Heart right ventricle (tissue), 16 donors: ENCODE data around the gene SLC25A21. TPM values are rescaled to one million over a fixed set of nuclear protein-coding genes. Genes with fewer than 3 reads are reported as not detected.

ENCODE experiments used
- ATAC-seq, 8 donors: fragments of 200-7000 bp; cut with Tn5 transposase; one replicate each; pipeline ENCODE4 v1.9.1; 2020; ENCODE audit warnings: mild to moderate bottlenecking in 8 of 8, moderate library complexity in 8 of 8, moderate number of reproducible peaks in 1 of 8
- DNase-seq, 2 donors: peaks; one replicate each; pipeline ENCODE4 v3.0.0-alpha.2; 2020
- H3K27ac ChIP-seq, 10 donors: fragments of 200-600 bp; sonication (generic) in 2 of 10; one replicate each; pipeline versions ENCODE4 v1.5.0 to v1.8.0; 2020 to 2022; ENCODE audit warnings: mild to moderate bottlenecking in 3 of 10
- H3K27me3 ChIP-seq, 7 donors: fragments of 200-600 bp; one replicate each; pipeline ENCODE4 v1.8.0; 2021 to 2022; ENCODE audit warnings: mild to moderate bottlenecking in 2 of 7
- H3K36me3 ChIP-seq, 9 donors: fragments of 200-600 bp; sonication (generic) in 1 of 9; one replicate each; pipeline versions ENCODE4 v1.5.0 to v1.8.0; 2020 to 2022; ENCODE audit warnings: mild to moderate bottlenecking in 2 of 9
- H3K4me1 ChIP-seq, 9 donors: fragments of 200-600 bp; sonication (generic) in 1 of 9; one replicate each; pipeline versions ENCODE4 v1.5.0 to v1.8.0; 2020 to 2022; ENCODE audit warnings: mild to moderate bottlenecking in 4 of 9
- H3K4me3 ChIP-seq, 10 donors: fragments of 200-600 bp; sonication (generic) in 2 of 10; one replicate each; pipeline versions ENCODE4 v1.5.0 to v1.8.0; 2020 to 2022; ENCODE audit warnings: mild to moderate bottlenecking in 7 of 10, moderate library complexity in 2 of 10
- H3K9me3 ChIP-seq, 11 donors: fragments of 200-600 bp in 10 of 11; sonication (generic) in 2 of 11; one replicate each; pipeline versions ENCODE4 v1.5.0 to v1.8.0; 2013 to 2022; ENCODE audit warnings: mild to moderate bottlenecking in 2 of 11, control low read depth in 1 of 11, moderate library complexity in 1 of 11
- CTCF ChIP-seq, 9 donors: fragments of 200-600 bp; sonication (generic) in 2 of 9; IDR thresholded peaks; one replicate each; pipeline versions ENCODE4 v1.5.0 to v1.8.0; 2021 to 2022; ENCODE audit warnings: antibody characterized with exemption in 9 of 9, mild to moderate bottlenecking in 5 of 9, moderate library complexity in 1 of 9
- WGBS, 2 donors: extraction: QIAGEN DNeasy Blood & Tissue Kit; methylation state at CpG; one replicate each; pipeline ENCODE4 v1.1.7; 2013; ENCODE audit warnings: inconsistent platforms in 1 of 2; 5-methylcytosine and 5-hydroxymethylcytosine counted together
- intact Hi-C, 10 donors: fragments of 100-400 bp; cut with DNase I; formaldehyde crosslinking; loops; one replicate each; pipeline versions ENCODE4 v1.11.1 to v1.14.2; 2022
- polyA plus RNA-seq, 2 donors: library from polyadenylated mRNA; stranded (reverse); fragments of 200-250 nt; gene quantifications; one replicate each; pipeline ENCODE4 v1.2.3, GENCODE V29; 2013
- total RNA-seq, 10 donors: library from RNA; stranded (reverse); fragmentation: NEBNext Ultra II Directional in 3 of 10; extraction: Animal tissue kit (Norgen Biotek cat#: 25700) in 3 of 10; gene quantifications; one replicate each; pipeline versions ENCODE4 v1.2.1 to v1.2.4, GENCODE V29; 2021 to 2023
- donor health status: Arrhythmogenic right ventricular cardiomyopathy.
- donor health status: ischemic (EF 13 %, LVEDD 7.1; RV severe dilation, severe dysfunction).
- donor health status: healthy with polysubstance abuse.
- donor health status: DM: no; HTN: yes; CAD: no.
- donor health status: DM: no; HTN: no; CAD: no.
- donor health status: ischemic (EF 25% LVEDD 6.9; RV normal size, moderate dysfunction).
- donor health status: ischemic (EF 25% LVEDD 5.7; RV mildly dilated, moderate dysfunction).
- donor health status: healthy.
- donor health status: DM: yes; HTN: yes; CAD: no.
- donor health status: Ischemic cardiomyopathy.
- donor health status: ischemic (EF 35%, LVEDD 5.7; RV mildly dilated, moderate dysfunction).
- donor health status: nonischemic (EF 11% LVEDD 7.7; RV severe dilation, severe dysfunction).
- donor health status: DM: yes; HTN: yes; CAD: no.
- donor health status: PGD.
- donor health status: ischemic (EF 29% LVEDD 5.4; RV normal size, mild dysfunction).
- donor health status: nonischemic (EF 23%, LVEDD 6.1; RV moderate dilation, normal function).

SLC25A21 gene
- total and polyA plus RNA-seq, 12 donors, result 0.08 to 1.3 (median 0.34) TPM

DNA sequence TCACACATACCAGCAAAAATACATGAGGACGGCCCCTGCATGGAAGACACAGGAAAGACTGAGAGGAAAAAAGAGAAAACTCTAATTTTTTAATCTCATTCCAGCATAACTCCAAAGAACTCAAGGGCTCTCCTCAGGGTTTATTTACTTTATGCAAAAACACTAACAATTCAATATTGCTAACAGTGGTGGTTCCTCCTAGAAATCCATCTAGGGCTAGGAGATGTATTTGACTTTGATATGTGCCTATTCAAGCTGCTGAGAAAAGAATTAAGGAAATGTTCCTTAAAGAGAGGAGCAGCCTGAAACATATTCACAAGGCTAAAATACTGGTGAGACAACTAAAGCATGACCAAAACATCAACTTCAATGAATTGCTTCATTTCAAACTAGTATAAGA, 57.0 kb downstream of the SLC25A21 start:
- Histone ChIP-seq H3K4me3 (no peak overlapping the region), H3K4me1 (no peaks in the 10 kb centered on the region), H3K27me3 (no peaks in the 10 kb centered on the region), H3K9me3 (peaks cover 0 to 17% (median 0%) of the 10 kb centered on the region in 11 donors), H3K27ac (no peak overlapping the region), H3K36me3 (no peaks in the 10 kb centered on the region)
- WGBS, 2 donors, result 79 to 83% methylated on average over 1 of the region's 1 CpG
- ATAC-seq (no peak), DNase-seq (no peak)
- intact Hi-C loops, result no loop called here
- no peak for TF ChIP-seq CTCF (IDR thresholded peaks at IDR 0.05)

- Histone ChIP-seq H3K27me3 (no peaks in the 10 kb centered on the region), H3K36me3 (no peaks in the 10 kb centered on the region), H3K4me1 (no peaks in the 10 kb centered on the region), H3K4me3 (no peak overlapping the region), H3K9me3 (peaks cover 0 to 17% (median 0%) of the 10 kb centered on the region in 11 donors), H3K27ac (no peak overlapping the region)
- DNase-seq (no peak), ATAC-seq (no peak)
- WGBS, 2 donors, result 79 to 83% methylated on average over 3 of the region's 3 CpGs
- no peak for TF ChIP-seq CTCF (IDR thresholded peaks at IDR 0.05)
- intact Hi-C loops, result no loop called here
Observed at GRCh38 chr14:37114559-37114958, 57.8 kb downstream of the SLC25A21 start.

- Histone ChIP-seq H3K36me3 (no peaks in the 10 kb centered on the region), H3K4me3 (no peak overlapping the region), H3K4me1 (no peaks in the 10 kb centered on the region), H3K27me3 (no peaks in the 10 kb centered on the region), H3K9me3 (peaks cover 0 to 12% (median 0%) of the 10 kb centered on the region in 11 donors), H3K27ac (no peak overlapping the region)
- 86 to 89% methylated on average over 3 of the region's 3 CpGs for WGBS, 2 donors
- TF ChIP-seq CTCF (IDR thresholded peaks at IDR 0.05), result no peak
- no peak for ATAC-seq
- DNase-seq, result no peak
- intact Hi-C loops, result no loop called here
Observed at GRCh38 chr14:37114002-37114401, 58.4 kb downstream of the SLC25A21 start.

GRCh38 chr14:37098132-37098531, 74.3 kb downstream of the SLC25A21 start:
- no peak for TF ChIP-seq CTCF (IDR thresholded peaks at IDR 0.05)
- no peak overlapping the region for H3K27ac ChIP-seq
- H3K36me3 ChIP-seq, result no peaks in the 10 kb centered on the region
- DNase-seq, result no peak
- no peak for ATAC-seq
- H3K27me3 ChIP-seq, result no peaks in the 10 kb centered on the region
- intact Hi-C loops, result no loop called here
- WGBS, 2 donors, result 73 to 78% methylated on average over 2 of the region's 2 CpGs
- H3K4me1 ChIP-seq, result no peaks in the 10 kb centered on the region
- peaks cover 0 to 7% (median 0%) of the 10 kb centered on the region in 11 donors for H3K9me3 ChIP-seq
- H3K4me3 ChIP-seq, result no peak overlapping the region
